Activated gamma-delta T cell (primary cell): Measurements from ENCODE around the gene POLR2A.
A peak's percentile ranks its signal among the peaks of the same experiment; 100 is the strongest.

Experiments
- DNase-seq: peaks from one replicate; lab custom pipeline; 2025; lab: John Stamatoyannopoulos, UW

Gene POLR2A

GRCh38 chr17:7508846-7509245 is 24.7 kb downstream of the POLR2A start:
- no peak for DNase-seq

GRCh38 chr17:7509937-7510336 is 25.8 kb downstream of the POLR2A start:
- DNase-seq, result no peak

GRCh38 chr17:7511108-7511507 is 26.9 kb downstream of the POLR2A start:
- DNase-seq, result no peak

DNA sequence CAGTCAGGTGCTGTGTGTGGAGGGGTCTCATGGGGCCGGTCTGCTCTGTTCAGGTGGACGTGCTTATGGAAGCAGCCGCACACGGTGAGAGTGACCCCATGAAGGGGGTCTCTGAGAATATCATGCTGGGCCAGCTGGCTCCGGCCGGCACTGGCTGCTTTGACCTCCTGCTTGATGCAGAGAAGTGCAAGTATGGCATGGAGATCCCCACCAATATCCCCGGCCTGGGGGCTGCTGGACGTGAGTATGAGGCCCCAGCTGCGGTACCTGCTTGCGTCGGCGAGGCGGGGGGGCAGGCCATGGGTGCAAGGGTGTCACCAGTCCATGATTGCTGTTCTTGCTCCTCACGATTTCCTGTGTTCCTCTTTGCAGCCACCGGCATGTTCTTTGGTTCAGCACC is 27.9 kb downstream of the POLR2A start:
- DNase-seq, result no peak

- no peak for DNase-seq
These were observed 28.8 kb downstream of the POLR2A start for GRCh38 chr17:7512824-7513540.

DNA sequence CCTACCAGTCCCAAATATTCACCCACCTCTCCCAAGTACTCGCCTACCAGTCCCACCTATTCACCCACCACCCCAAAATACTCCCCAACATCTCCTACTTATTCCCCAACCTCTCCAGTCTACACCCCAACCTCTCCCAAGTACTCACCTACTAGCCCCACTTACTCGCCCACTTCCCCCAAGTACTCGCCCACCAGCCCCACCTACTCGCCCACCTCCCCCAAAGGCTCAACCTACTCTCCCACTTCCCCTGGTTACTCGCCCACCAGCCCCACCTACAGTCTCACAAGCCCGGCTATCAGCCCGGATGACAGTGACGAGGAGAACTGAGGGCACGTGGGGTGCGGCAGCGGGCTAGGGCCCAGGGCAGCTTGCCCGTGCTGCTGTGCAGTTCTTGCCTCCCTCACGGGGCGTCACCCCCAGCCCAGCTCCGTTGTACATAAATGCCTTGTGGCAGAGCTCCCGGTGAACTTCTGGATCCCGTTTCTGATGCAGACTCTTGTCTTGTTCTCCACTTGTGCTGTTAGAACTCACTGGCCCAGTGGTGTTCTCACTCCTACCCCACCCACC is 29.8 kb downstream of the POLR2A start:
- DNase-seq, result no peak

DNA sequence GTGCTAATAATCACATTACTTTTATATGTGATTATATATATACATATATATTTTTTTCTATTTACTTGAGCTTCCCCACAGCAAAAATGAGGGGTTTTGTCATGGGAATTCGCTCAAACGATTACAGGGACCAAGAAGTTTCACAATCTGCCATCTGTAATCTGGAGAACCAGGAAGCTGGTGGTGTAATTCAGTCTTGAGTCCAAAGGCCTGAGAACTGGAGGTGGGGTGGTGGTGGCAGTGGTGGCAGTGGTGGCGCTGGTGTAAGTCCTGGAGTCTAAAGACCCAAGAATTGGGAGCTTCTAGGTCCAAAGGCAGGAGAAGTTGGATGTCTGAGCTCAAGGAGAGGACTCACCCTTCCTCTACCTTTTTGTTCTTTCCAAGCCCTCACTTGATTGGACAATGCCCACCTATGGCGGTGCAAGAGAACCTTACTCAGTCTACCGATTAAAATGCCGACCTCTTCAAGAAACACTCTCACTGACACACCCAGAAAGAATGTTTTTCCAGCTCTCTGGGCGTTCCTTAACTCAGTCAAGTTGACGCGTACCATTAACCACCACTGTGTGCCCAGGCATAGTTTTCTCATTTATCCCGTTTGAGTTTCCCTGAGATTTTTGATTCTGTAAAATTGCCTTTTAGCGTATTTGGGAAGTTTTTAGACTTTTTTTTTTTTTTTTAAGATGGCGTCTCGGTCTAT is 31.9 kb downstream of the POLR2A start:
- DNase-seq, result no peak

DNA sequence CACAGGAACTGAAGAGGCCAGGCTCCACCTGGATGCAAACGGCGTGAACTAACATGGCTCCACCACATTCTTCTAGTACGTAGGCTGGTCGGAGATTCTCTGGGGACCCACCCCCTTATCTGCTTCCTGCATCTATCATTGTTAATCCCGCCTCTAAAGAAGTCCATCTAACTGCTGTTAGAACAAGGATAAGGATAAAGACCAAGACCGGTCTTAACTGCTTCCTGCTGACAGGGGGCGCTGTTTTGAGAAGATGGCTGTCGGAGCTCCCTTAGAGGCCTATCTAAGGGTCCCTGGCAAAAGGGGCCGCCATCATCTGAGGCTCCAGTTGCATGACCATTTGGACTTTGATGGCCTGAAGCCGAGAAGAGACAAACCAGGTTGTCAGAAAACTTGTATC is 38.9 kb downstream of the POLR2A start:
- DNase-seq, result no peak

DNA sequence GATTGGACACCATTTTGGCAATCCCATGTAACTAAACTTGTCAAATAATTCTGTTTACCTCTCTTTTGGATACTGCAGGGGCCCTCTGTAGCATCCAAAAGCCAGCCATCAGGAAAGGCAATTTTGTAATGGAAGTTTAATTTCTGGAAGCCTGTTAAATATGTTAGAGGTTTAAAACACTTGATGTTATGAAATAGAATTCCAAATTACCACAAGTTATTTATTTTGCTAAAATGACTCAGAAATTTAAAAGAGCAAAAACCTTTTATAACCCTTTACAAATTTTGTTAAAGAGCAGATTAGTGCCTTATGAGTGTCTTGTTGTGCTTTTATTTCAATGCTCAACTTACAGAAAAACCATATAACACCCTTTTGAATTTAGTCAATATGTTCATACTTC is 44.7 kb downstream of the POLR2A start:
- DNase-seq, result no peak

DNA sequence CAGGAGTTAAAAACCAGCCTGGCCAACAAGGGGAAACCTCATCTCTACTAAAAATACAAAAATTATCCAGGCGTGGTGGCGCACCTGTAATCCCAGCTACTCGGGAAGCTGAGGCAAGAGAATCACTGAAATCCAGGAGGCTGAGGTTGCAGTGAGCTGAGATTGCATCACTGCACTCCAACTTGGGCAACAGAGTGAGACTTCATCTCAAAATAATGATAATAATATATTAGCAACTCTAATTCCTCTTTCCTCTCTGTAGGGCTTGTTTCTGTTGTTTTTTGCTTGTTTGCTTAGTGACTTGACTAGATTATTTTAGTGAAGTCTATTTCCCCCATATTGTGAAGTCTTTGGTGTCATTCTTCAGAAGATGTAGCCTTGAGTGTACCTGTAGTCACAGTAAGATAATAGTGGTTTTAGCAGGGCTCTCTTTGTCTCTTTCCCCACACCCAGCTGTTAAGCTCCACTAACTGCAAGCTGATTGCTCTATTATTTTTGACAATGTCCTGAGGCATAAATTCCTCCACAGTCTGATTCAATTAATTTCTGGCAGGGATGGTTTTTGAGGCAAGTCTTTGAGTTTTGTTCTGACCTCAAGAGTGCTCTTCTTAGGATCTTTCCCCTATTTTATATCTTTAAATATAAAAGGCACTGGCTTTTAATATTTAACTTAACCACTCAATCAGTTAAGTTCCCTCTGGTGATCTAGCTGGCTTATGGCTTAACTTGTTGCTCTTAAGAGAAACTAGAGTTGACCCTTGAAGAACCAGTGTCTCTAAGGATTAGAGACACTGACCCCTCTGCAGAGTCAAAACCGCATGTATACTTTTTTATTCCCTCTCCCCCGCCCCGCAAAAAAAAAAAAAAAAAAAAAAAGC is 46.1 kb downstream of the POLR2A start:
- DNase-seq, result no peak

DNA sequence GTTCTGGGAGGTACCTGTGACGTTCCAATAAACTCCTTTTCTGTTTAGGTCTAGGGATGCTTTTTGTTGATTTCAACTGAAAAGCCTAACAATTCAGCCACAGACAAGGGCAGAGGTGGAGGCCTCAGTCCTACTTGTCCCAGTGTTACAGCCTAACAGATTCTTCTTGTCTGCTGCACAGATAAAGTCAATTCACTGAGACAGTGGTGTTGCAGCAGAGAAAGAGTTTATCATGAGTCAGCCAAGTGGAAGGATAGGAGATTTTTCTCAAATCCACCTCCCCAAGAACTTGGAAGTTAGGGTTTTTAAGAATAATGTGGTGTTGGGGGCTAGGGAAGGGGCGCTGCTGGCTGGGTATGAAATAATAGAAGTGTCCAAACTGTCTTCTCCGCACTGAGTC is 53.9 kb downstream of the POLR2A start:
- no peak for DNase-seq

GRCh38 chr17:7538891-7539545 is 54.9 kb downstream of the POLR2A start:
- no peak for DNase-seq

GRCh38 chr17:7541074-7541621 is 57.0 kb downstream of the POLR2A start:
- no peak for DNase-seq

DNA sequence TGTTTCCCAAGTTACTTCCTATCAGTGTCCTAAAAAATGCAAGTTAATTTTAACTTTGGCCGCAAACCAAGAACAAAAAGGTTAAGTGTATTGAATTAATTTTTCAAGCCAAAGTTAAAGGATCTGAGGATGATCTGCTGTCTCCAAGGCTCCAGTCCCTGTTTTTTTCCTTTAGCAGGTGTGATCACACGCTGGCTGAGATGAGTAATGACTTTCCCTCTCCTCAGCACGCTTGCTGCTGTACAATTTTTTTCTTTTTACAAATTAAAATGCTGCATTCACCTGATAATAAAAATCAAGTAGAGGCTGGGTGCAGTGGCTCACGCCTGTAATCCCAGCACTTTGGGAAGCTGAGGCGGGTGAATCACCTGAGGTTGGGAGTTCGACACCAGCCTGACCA is 60.7 kb downstream of the POLR2A start:
- DNase-seq, result no peak

DNA sequence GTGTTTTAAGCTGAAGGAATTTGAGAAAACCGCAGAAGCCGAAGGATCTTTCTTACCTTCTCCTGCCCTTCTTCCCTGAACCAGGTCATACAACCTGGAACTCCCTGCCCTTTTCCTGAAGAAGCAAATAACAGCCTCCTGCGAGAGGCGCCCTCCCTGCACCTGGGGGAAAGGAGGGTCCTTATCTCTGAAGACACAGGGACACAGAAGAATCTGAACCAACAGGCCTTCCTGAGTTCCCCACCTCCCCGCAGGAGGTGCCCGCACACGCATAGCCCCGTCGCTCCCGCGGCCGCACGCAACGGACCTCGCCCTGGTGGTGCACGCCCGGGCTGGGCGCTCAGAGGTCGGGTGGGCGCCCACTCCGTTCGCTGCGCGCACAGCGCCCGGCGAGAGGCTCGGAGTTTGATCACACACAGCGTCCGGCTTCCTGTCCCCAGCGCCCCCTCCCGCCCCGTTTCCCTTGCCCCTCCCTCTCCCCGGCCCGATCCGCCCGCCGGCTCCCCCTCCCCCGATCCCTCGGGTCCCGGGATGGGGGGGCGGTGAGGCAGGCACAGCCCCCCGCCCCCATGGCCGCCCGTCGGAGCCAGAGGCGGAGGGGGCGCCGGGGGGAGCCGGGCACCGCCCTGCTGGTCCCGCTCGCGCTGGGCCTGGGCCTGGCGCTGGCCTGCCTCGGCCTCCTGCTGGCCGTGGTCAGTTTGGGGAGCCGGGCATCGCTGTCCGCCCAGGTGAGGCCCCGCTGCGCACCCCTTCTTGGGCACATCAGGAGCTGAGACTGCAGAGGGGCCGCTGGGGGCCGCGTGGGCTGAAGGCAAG is 64.6 kb downstream of the POLR2A start, which contains the start of gene TNFSF12:
TSS of gene TNFSF12 (plus strand) at position 474 of the 816 bp plus-strand sequence. CDS start at position 570, 96 bp downstream.
- DNase-seq, result peak; percentile 38
